Sciatic nerve (tissue), 2 donors: ENCODE measurements around the gene MCCD1. TPM values are rescaled to one million over a fixed set of nuclear protein-coding genes. Genes with fewer than 3 reads are reported as not detected.
A peak's percentile ranks its signal among the peaks of the same experiment; 100 is the strongest.
"Not testable (repeated sequence)": the region's sequence is repeated elsewhere in the genome, so short reads cannot be mapped to it uniquely, and the experiment has no call there.

Experiments used
- ATAC-seq: fragments of 200-7000 bp; cut with Tn5 transposase; one replicate; pipeline ENCODE4 v1.9.1; 2020; ENCODE audit warnings: mild to moderate bottlenecking, moderate library complexity
- DNase-seq: peaks from one replicate; pipeline ENCODE4 v3.0.0-alpha.2; 2020; ENCODE audit warnings: low spot score
- intact Hi-C: fragments of 100-400 bp; cut with DNase I; formaldehyde crosslinking; loops from one replicate; pipeline ENCODE4 v1.14.2; 2022
- total RNA-seq: library from RNA; stranded (reverse); fragmentation: NEBNext Ultra II Directional; extraction: Animal tissue kit (Norgen Biotek cat#: 25700); gene quantifications from one replicate; pipeline ENCODE4 v1.2.1, GENCODE V29; 2021
- donor health status: DM: no; HTN: no; CAD: no.
- donor health status: DM: no; HTN: no; CAD: no.

The MCCD1 gene
- total RNA-seq, 1 donor from 2014 or later, result not detected

DNA sequence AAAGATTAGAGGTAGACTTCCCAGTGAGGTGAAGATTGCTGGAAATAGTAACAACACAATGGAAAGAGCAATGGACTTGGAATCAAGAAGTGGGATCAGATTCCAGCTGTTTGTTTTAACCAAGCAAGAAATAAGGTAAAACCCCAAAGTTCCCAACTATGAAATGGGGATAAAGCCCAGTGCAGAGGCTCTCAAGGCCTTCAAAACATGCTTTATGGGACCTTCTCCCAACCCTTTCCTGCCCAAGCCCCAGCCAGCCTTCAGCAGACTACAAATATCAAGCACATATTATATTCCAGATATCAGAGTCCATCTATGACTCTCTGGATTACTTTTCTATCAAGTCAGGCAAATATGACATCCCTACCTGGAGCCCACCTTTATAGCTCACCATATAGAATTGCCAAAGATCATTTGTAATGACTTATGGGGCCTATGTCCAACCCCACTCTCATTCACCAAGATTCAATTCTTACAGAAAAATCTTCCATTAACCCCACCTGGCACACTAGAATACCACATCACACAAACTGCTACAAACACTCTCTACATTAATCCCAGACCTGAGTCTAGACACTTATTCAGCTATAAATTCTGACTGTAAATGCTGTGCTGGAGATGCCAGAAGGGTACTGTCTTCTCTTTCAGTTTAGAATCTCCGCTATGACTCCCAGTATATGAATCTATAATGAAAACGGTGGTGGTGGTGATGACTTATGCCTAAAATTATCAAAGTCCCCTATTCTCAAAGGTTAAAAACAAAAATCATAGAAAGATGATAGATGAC, 7.0 kb downstream of the MCCD1 start:
- no peak for ATAC-seq
- no peak for DNase-seq
- intact Hi-C loops, result no loop called here

GRCh38 chr6:31538805-31539400, 10.1 kb downstream of the MCCD1 start:
- intact Hi-C loops, result no loop called here
- DNase-seq (no peak), ATAC-seq (no peak)

- DNase-seq (no peak), ATAC-seq (no peak)
- intact Hi-C loops, result loop anchor here (10.0 kb wide), 1 partner anchor 294 kb away; no protein-coding TSS in a partner anchor
Observed at GRCh38 chr6:31540640-31541039, 11.9 kb downstream of the MCCD1 start.

DNA sequence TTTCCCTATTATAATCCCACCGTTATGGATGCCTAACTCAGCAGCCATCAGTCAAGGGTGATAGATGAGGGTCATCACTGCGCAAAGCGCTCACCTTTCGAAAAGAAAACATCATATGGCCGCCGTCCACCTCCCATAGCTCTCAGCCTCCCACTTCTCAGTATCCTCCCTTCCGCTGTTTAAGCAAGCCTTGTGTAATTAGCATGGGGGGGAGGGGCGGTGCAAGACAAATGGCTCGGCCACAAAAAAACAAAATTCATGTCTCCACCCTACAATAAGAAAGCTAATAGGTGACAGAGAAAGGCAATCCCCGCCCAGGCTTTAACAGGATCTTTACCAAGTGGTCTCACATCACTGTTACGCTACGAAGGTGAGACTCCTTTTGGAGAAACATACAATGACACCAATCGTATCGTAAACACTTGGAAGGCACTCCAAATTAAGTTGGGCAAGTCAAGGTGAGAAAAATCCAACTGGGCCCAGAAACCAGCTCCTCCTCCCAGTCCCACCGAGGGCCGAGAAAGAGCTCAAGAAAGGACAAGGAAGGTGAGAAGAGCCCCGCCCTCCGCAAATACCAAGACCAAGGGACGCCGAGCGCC, 12.4 kb downstream of the MCCD1 start:
- peak; percentile 65 for DNase-seq
- intact Hi-C loops, result loop anchor here (10.0 kb wide), 1 partner anchor 294 kb away; no protein-coding TSS in a partner anchor
- peak; percentile 19 for ATAC-seq

GRCh38 chr6:31541658-31542521, 13.1 kb downstream of the MCCD1 start, which contains the start of gene DDX39B:
Gene DDX39B, minus strand, starts transcription at chr6:31542003. Its CDS starts 1,471 bp downstream, at chr6:31540532.
- intact Hi-C loops, result loop anchor here (10.0 kb wide), 1 partner anchor 293 kb away; no protein-coding TSS in a partner anchor
- peak; percentile 97 for ATAC-seq
- peak; percentile 97 for DNase-seq

GRCh38 chr6:31543639-31544038, 14.9 kb downstream of the MCCD1 start:
- intact Hi-C loops, result loop anchor here (10.0 kb wide), 1 partner anchor 291 kb away; no protein-coding TSS in a partner anchor
- ATAC-seq (no peak), DNase-seq (no peak)

- no peak for ATAC-seq
- no peak for DNase-seq
- intact Hi-C loops, result loop anchor here (10.0 kb wide), 1 partner anchor 290 kb away; no protein-coding TSS in a partner anchor
Observed at GRCh38 chr6:31544676-31545075, 15.9 kb downstream of the MCCD1 start.

DNA sequence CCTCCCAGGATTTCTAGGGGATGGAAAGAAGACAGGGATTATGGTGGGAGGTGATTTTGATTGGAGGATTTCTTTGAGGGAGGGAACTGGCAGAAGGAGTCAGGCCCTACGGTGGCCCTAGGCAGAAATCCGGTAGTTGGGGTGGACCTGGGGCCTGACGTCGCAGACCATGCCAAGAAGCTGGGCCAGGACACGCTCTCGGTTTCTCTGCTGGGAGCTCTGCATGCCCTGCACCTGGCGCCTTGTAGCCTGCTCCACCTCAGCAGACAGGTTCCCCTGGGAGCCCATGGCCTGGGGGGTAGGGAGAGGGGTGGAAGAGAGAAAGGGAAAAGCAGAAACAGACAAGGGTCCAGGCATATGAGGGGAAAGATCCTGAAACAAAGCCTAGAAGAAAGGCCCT, 16.5 kb downstream of the MCCD1 start:
- ATAC-seq (no peak), DNase-seq (no peak)
- intact Hi-C loops, result loop anchor here (10.0 kb wide), 1 partner anchor 290 kb away; no protein-coding TSS in a partner anchor

DNA sequence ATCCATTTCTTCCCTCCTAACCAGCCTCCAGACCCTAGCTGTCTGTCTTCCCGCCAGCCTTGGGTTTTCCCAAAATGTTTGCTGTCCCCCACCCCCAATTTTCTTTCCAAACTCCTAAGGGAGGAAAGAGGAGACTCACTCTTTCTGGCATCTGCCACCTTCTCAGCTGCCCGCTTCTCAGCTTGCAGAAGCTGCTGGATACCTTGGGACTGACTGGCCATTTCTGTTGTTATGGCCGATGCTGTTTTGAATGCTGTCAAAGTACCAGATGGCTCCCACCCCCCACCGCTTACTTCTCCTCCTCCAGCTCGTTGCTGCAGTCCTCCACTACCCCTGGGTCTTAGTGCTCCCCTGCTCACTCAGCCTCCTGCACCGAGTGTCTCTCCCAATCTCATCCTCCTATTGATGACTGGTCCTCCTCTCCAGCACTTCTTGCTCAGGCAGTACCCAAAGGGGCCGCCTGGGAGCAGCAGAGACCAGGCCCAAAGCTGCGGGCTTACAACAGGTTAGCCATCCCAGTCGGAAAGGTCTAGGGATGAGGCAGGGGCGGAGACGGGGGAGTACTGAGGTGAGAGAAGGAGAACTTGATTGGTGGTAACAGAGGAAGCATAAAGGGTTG, 17.7 kb downstream of the MCCD1 start, which contains the start of gene ATP6V1G2:
ATP6V1G2 (minus strand) TSS at position 270 of the 619 bp plus-strand sequence; CDS start at position 221, 49 bp downstream.
- DNase-seq, result peak; percentile 91
- intact Hi-C loops, result loop anchor here (2.0 to 10.0 kb wide), 2 partner anchors 52 to 288 kb away; no protein-coding TSS in a partner anchor
- ATAC-seq, result peak; percentile 83

- ATAC-seq, result peak; percentile 98
- peak; percentile 96 for DNase-seq
- intact Hi-C loops, result loop anchor here (2.0 to 10.0 kb wide), 2 partner anchors 52 to 288 kb away; no protein-coding TSS in a partner anchor
Observed at GRCh38 chr6:31546958-31547726, 18.4 kb downstream of the MCCD1 start, which contains the start of gene NFKBIL1. Gene NFKBIL1, plus strand, starts transcription at chr6:31547608. Its CDS starts 87 bp downstream, at chr6:31547695.

DNA sequence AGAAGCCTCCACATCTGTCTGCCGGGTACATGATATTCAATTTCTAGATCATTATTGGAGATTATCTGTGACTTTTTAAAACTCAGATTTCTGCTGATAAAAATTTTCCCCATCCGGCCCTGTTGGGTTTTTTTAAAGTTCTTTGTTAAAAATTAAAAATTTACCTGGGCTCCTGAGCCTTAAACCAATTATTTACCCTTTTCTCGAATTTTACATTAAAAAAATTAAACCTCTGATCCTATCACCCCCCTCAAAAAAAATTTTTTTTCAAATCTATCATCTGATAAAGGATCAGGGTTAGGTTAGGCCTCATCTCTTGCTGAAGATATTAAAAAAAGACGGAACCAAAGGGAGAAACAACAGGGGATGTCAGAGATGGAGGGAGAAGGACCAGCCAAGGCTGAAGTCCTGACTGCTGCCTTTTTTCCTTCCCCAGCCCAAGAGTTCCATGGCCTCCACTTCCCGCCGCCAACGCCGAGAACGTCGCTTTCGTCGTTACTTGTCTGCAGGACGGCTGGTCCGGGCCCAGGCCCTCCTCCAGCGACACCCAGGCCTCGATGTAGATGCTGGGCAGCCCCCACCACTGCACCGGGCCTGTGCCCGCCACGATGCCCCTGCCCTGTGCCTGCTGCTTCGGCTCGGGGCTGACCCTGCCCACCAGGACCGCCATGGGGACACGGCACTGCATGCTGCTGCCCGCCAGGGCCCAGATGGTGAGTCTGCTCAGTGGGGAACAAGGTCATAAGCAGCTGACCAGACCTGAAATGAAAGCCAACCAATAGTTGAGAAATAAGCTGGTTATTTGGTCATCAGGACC, 19.2 kb downstream of the MCCD1 start:
- intact Hi-C loops, result loop anchor here (2.0 to 10.0 kb wide), 2 partner anchors 51 to 287 kb away; no protein-coding TSS in a partner anchor
- peak; percentile 67 for DNase-seq
- ATAC-seq, result no peak

GRCh38 chr6:31548544-31548873, 19.7 kb downstream of the MCCD1 start:
- no peak for DNase-seq
- ATAC-seq, result no peak
- intact Hi-C loops, result loop anchor here (10.0 kb wide), 1 partner anchor 286 kb away; no protein-coding TSS in a partner anchor

DNA sequence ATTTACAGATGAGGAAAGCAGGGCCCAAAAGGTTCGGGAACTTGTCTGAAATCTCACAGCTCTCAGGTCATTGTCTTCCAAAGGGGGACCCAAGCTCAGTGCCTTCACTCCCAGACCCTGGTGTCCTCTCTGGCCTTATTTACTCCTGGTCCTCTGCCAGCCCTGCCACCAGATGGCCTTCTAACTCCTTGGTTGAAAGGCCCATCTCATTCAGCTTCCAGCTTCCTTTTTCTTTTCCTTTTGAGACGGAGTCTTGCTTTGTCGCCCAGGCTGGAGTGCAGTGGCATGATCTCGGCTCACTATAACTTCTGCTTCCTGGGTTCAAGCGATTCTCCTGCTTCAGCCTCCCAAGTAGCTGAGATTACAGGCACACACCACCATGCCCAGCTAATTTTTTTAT, 22.6 kb downstream of the MCCD1 start:
- peak; percentile 69 for DNase-seq
- intact Hi-C loops, ATAC-seq: not testable (repeated sequence)

DNA sequence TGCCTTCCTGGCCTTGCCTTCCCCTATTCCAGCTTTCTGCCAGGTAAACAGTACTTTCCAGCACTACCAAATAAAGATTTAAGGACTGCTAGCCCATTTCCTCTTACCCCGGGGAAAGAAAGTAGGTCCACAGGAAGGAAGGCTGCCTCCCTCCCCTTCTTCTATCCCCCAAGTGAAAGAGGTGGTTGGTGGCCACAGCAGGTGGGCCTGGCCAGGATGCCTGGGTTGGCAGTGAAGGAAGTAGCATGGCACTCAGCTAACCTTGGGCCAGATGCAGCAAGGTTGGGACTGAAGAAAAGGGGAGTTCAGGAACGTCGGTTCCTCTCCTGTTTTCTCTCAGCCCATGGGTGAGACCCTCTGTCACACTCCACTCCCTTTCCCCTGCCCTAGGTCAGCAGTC, 27.5 kb downstream of the MCCD1 start:
- intact Hi-C loops, result no loop called here
- DNase-seq (no peak), ATAC-seq (no peak)

DNA sequence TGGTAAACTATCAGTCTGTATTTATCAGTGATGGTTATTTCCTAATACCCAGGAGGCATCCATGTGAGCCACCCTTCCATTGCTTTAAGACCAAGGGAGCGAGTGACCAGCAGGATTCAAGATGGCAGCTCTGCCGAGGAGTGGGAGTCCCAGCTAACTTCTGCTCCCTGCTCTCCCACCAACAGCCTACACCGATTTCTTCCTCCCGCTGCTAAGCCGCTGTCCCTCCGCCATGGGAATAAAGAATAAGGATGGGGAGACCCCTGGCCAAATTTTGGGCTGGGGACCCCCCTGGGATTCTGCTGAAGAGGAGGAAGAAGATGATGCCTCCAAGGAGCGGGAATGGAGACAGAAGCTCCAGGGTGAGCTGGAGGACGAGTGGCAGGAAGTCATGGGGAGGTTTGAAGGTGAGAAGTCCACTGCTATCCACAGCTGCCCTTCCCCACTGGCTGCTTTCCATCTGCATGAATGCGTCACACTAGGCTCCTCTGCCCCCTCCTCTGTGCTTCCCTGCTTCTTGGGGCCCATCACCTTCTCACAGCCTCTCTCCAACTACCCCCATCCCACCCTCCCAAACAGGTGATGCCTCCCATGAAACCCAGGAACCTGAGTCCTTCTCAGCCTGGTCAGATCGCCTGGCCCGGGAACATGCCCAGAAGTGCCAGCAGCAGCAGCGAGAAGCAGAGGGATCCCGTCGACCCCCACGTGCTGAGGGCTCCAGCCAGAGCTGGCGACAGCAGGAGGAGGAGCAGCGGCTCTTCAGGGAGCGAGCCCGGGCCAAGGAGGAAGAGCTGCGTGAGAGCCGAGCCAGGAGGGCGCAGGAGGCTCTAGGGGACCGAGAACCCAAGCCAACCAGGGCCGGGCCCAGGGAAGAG, 28.9 kb downstream of the MCCD1 start:
- intact Hi-C loops, result no loop called here
- ATAC-seq, result no peak
- DNase-seq, result no peak

DNA sequence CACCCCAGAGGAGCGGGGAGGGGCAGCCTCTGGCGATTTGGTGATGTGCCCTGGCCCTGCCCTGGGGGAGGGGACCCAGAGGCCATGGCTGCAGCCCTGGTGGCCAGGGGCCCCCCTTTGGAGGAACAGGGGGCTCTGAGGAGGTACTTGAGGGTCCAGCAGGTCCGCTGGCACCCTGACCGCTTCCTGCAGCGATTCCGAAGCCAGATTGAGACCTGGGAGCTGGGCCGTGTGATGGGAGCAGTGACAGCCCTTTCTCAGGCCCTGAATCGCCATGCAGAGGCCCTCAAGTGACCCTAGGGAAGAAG, 29.5 kb downstream of the MCCD1 start:
- ATAC-seq, result no peak
- DNase-seq, result no peak
- intact Hi-C loops, result no loop called here
